Activated T-cell treated with anti-CD3 and anti-CD28 coated beads, Interleukin-2, amount 50 U/mL, for 1 hour (primary cell): ENCODE measurements around the gene EIF1AD.

Experiments
- DNase-seq: peaks from one replicate; pipeline ENCODE4 v3.0.0-alpha.2; 2020

The EIF1AD gene

DNA sequence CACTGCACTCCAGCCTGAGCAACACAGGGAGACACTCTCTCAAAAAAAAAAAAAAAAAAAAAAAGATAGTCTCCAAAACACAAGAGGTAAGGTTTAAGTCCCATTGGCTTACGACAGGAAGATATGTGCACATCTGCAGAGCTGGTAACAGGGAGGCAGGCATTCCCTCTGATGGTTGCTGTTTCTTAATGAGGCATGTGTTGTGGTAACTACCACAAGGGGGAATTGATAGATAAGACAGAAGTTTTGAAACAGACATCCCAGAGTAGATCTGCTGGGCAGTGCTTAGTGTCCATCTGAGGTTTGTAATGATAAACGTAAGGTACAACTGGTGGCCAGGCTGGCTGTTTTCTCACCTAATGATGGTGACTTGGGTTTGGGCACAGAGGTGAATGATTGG lies 4.7 kb downstream of the EIF1AD start:
- no peak for DNase-seq

DNA sequence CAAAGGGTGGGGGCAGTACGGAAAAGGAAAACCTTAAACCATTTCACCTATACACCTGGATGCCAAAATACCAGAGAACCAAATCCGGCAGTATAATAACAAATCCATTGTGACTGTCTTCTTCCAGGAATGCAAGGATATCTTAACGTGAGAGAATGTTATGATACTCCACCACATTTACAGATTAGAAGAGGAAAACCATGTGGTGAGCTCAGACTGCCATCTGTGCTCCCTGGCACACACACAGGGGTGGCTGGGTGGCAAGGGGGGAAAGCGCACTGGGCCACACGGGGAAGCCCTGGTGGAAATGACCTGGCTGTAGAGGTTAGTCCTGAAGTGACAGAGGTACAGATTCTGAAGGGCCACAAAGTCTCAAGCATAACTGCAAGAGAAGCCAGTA lies 9.9 kb downstream of the EIF1AD start:
- no peak for DNase-seq

DNA sequence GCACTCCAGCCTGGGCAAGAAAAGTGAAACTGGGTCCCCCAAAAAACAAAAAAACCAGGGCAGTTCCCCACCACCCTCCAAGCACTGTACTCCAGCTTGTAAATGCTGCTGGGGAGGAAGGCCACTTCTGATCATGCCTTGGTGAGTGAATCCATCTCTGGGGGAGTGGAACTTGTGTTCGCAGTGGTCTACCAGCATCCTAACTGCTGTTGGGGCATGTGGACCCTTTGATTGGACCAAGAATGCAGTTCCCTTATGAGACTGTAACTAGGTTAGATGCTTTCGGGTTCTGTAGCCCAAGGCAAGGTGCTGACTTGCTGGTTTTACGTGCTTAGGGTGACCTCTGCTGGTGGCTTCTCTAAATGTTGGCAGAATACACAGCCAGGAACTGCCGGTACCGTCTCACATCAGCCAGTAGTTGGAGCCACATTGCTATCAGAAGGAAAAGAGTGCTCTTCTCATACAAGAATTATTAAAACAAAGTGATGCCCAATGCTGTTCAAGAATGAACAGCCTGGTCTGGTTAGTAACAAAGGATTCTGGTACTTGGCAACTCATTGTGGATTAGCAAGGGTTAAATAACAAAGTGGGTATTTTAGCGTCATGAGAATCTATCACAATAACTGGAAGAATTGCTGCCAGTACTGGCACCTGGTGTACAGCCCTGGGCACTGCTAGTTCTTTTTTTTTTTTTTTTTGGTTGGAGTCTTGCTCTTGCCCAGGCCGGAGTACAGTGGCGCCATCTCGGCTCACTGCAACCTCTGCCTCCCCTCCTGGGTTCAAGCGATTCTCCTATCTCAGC lies 13.0 kb downstream of the EIF1AD start:
- DNase-seq, result peak; percentile 81

- DNase-seq, result no peak
These were observed 14.6 kb downstream of the EIF1AD start for GRCh38 chr11:65987336-65987735.

DNA sequence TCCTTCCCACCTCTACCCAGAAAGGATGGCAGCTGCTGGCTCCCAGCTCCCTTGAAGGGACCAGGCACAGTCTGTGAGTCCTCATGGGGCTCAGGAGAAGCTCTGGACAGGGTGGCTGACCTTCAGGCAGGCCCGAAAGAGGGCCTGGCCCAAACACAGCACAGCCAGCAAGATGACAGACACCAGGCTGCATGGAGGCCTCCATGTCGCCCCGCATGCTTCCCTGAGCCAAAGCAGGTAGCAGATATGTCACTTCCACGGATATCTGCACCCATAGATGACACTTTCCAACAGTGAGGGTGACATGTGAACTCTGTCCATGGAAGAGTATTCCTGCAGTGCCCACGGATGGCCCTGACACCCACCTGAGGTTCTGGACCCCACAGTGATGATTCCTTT lies 18.4 kb downstream of the EIF1AD start:
- DNase-seq, result no peak

DNA sequence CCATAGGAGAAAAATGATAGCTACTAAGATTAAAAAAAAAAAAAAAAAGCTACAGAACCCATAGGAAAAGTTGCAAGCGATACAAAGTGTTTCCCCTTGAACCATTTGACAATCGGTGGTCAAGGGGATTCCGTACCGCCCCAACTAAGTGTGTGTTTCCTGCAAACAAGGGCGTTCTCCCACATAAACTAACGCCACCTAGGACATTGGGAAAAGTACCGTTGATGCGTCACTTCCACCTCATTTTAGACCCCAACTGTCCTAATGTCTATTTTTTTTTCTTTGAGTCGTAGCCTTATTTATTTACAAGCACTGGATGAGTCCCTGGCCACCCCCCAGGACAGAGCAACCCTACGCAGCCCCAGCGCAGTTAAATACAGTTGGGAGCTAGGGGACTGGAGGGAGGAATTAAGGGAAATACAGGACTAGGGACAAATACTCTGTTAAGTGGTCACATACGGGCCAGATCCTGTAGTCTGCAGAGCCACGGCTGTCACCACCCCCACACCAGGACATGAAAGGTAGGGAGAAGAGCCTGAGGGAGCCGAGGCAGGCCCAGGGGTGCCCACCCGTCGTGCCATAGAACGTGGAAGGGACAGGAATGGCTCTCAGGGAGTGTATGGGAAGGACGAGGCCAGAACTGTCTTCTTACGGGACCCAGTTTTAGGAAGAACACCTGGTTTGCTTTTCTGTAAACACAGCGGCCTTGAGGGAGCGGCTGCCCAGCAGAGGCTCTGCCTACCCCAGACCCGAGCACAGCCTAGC lies 19.0 kb downstream of the EIF1AD start:
- DNase-seq, result no peak

- no peak for DNase-seq
These were observed 19.8 kb downstream of the EIF1AD start for GRCh38 chr11:65981972-65982823.

- no peak for DNase-seq
These were observed 20.7 kb downstream of the EIF1AD start for GRCh38 chr11:65981101-65981740.

- DNase-seq, result no peak
These were observed 22.6 kb downstream of the EIF1AD start for GRCh38 chr11:65979261-65979759.

DNA sequence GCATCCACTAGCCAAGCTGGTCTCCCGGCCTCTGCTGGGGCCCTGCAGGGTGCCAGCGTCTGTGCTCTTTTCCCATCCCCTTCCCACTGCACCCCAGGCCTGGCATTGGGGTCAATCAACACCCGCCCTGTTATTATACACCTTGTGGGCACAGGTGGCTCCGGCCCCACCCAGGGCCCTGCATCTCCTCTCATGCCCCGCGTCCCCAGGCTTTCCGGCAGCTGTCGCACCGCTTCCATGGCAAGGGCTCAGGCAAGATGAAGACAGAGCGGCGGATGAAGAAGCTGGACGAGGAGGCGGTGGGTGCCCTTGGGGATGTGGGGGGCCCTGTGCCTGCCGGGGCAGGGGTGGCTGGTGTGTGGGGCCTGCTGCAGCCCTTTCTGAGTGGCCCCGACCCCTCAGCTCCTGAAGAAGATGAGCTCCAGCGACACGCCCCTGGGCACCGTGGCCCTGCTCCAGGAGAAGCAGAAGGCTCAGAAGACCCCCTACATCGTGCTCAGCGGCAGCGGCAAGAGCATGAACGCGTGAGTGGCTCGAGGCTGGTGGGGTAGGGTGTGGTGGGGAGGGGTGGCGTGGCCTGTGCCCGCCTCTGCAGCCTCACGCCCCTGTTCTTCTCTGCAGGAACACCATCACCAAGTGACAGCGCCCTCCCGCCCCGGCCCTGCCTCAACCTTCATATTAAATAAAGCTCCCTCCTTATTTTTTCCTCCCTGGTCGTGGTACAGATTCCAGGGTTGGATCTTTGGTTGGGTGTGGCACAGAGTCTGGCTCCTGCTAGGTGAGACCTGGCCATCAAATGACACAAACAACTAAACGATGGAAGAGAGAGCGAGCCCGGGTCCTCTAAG lies 23.3 kb downstream of the EIF1AD start:
- no peak for DNase-seq

GRCh38 chr11:65977621-65978390 lies 24.2 kb downstream of the EIF1AD start:
- no peak for DNase-seq

- DNase-seq, result no peak
These were observed 25.5 kb downstream of the EIF1AD start for GRCh38 chr11:65976216-65977176.

DNA sequence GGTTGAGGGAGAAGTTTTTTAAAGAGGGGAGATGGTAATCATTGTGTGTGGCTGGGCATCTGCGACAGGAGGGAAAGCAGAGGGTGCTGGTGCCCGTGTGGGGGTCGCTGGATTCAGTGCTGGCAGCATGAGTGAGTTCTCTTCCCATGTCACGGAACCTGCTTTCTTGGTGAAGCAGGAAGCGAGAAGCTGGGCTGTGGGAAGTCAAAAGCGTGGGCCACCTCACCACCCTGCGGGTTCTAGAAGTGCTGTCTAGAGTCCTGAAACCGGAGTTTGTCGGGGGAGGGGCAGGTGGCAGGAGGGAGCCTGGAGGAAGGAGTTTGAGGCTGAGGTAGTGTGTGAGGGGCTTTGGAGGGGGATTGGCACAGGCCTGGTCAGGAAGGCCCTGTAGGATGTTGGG lies 26.2 kb downstream of the EIF1AD start:
- DNase-seq, result no peak

DNA sequence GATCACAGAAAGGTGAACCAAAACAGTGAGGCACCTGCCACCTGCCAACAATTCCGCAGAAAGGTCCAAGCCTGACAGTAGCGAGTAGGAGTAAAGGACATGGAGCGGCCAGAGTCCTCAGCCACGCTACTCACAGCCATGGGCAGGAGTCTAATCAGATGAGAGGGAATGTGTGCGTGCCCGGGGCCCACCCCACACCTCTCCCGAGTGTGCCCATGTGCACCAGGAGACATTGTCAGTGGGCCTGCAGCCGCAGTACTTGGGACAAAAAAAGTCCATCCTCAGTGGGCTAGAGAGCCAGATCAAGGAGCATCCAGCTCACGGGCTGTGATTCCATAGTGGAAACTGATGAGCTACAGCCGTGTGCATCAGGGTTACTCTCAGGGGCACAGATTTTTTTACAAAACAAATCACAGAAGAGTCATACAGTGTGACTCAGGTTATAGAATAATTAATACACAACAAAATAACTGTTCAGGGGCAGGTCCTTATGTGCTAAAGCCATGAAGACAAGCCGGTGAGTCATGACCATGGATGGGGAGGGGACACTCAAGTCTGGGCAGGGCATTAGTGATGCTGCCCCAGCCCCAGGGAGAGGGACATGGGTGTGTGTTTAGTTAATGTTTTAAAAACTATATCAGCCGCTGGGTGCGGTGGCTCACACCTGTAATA lies 28.4 kb downstream of the EIF1AD start:
- no peak for DNase-seq

GRCh38 chr11:65972116-65972515 lies 29.8 kb downstream of the EIF1AD start:
- DNase-seq, result no peak

- no peak for DNase-seq
These were observed 33.1 kb downstream of the EIF1AD start for GRCh38 chr11:65968600-65969482.

- no peak for DNase-seq
These were observed 34.5 kb downstream of the EIF1AD start for GRCh38 chr11:65967329-65967934.
